K562 (cell line): Measurements from ENCODE around the gene SPOCK2. TPM values are rescaled to one million over a fixed set of nuclear protein-coding genes. Genes with fewer than 3 reads are reported as not detected.

ENCODE experiments used
- ATAC-seq: fragments of 200-7000 bp; cut with Tn5 transposase; 3 replicates; pipeline ENCODE4 v1.9.1; 2020; ENCODE audit warnings: moderate library complexity
- BruUV-seq: library from RNA; stranded (reverse); fragments of 400-500 nt; replicated peaks from 2 replicates; lab custom pipeline; 2021; lab: Mats Ljungman, UMichigan
- CTCF ChIA-PET: fragments of 300-600 bp; formaldehyde crosslinking; extraction: SDS; loops from one replicate; lab custom pipeline; 2021; ENCODE audit warnings: low intra/inter-chr PET ratio; lab: Yijun Ruan, JAX
- POLR2A ChIA-PET: fragments of 300-600, 350-650 bp; sonication (Branson Sonifier 250); formaldehyde crosslinking; extraction: SDS; loops from one replicate; lab custom pipeline; 2021; ENCODE audit warnings: antibody characterized with exemption, inconsistent platforms; lab: Yijun Ruan, JAX
- DNase-seq, 4 experiments: peaks; one replicate each; pipeline versions ENCODE4 v3.0.0 to v3.0.0-alpha.2; 2011 to 2018; ENCODE audit warnings: low spot score in 3 of 4, mixed read lengths in 3 of 4; ENCODE audit errors: extremely low read depth in 1 of 4
- FAIRE-seq: peaks from 2 replicates; lab custom pipeline; 2011; peaks lifted over from hg19 to GRCh38; lab: Jason Lieb, UNC
- H2AFZ ChIP-seq: 2 replicates; pipeline ENCODE4 v1.6.0; 2011; ENCODE audit warnings: low read depth, low read length, control low read depth, inconsistent platforms
- H3K27ac ChIP-seq: fragments of 200-600 bp; 3 replicates; pipeline ENCODE4 v1.8.0; 2011; ENCODE audit warnings: low read depth, mild to moderate bottlenecking, control low read depth, inconsistent platforms, low read length, moderate library complexity, mixed read lengths; ENCODE audit errors: extremely low read depth
- H3K27me3 ChIP-seq, 2 experiments: fragments of 300-600 bp in 1 of 2; 2 replicates in 1 of 2; 3 replicates in 1 of 2; pipeline versions ENCODE4 v1.6.0 to v1.8.0; 2011; ENCODE audit warnings: inconsistent platforms in 2 of 2, low read length in 2 of 2, mild to moderate bottlenecking in 1 of 2, mixed read lengths in 1 of 2, moderate library complexity in 1 of 2; ENCODE audit not compliant: control insufficient read depth in 2 of 2, insufficient read depth in 2 of 2
- H3K36me3 ChIP-seq: fragments of 300-600 bp; 3 replicates; pipeline ENCODE4 v1.8.0; 2011; ENCODE audit warnings: mild to moderate bottlenecking, low read length, inconsistent platforms; ENCODE audit not compliant: control insufficient read depth, insufficient read depth
- H3K4me1 ChIP-seq, 2 experiments: fragments of 200-600 bp in 1 of 2; replicated peaks in 1 of 2; 2 replicates in 1 of 2; 3 replicates in 1 of 2; pipeline versions ENCODE4 v1.5.1 to v1.8.0; 2011; ENCODE audit warnings: inconsistent platforms in 2 of 2, low read length in 2 of 2, mild to moderate bottlenecking in 1 of 2, mixed read lengths in 1 of 2, moderate library complexity in 1 of 2; ENCODE audit not compliant: control insufficient read depth in 2 of 2, insufficient read depth in 2 of 2
- H3K4me2 ChIP-seq: 2 replicates; pipeline ENCODE4 v1.6.1; 2011; ENCODE audit warnings: low read length, control low read depth, inconsistent platforms, mixed read lengths; ENCODE audit not compliant: insufficient read depth
- H3K4me3 ChIP-seq: fragments of 200-600 bp; sonication (generic), shearing (Covaris generic); 2 replicates; pipeline ENCODE4 v1.5.1; 2016; ENCODE audit warnings: control low read depth, inconsistent platforms
- H3K79me2 ChIP-seq: fragments of 200-600 bp; 3 replicates; pipeline ENCODE4 v1.8.0; 2011; ENCODE audit warnings: low read length, inconsistent platforms; ENCODE audit not compliant: control insufficient read depth, insufficient read depth
- H3K9ac ChIP-seq, 2 experiments: 2 replicates each; pipeline versions ENCODE4 v1.6.0 to v1.6.1; 2011; ENCODE audit warnings: low read depth in 2 of 2, low read length in 2 of 2, control low read depth in 1 of 2, inconsistent platforms in 1 of 2, mild to moderate bottlenecking in 1 of 2, mixed read lengths in 1 of 2; ENCODE audit not compliant: insufficient read depth in 1 of 2
- H3K9me1 ChIP-seq: one replicate; pipeline ENCODE4 v1.6.0; 2011; ENCODE audit warnings: inconsistent platforms, mild to moderate bottlenecking, low read length, moderate library complexity; ENCODE audit not compliant: control insufficient read depth, insufficient read depth
- H3K9me3 ChIP-seq: replicated peaks from 2 replicates; pipeline ENCODE4 v1.5.1; 2011; ENCODE audit warnings: low read depth, low read length, inconsistent platforms; ENCODE audit not compliant: control insufficient read depth, insufficient read depth
- H4K20me1 ChIP-seq: replicated peaks from 2 replicates; pipeline ENCODE4 v1.6.1; 2011; ENCODE audit warnings: low read length, inconsistent platforms, mixed read lengths; ENCODE audit not compliant: control insufficient read depth, insufficient read depth
- ARID2 ChIP-seq: fragments of 450-650 bp; IDR thresholded peaks from 2 replicates; pipeline ENCODE4 v1.6.1; 2017; ENCODE audit warnings: antibody characterized with exemption, mild to moderate bottlenecking
- CXXC5 ChIP-seq: fragments of 250-450 bp; sonication (Bioruptor Pico); IDR thresholded peaks from 2 replicates; pipeline ENCODE4 v1.8.0; 2022; ENCODE audit warnings: inconsistent platforms, mild to moderate bottlenecking, moderate library complexity
- L3MBTL2 ChIP-seq: fragments of 450-650 bp; IDR thresholded peaks from 2 replicates; pipeline ENCODE4 v1.6.1; 2016; ENCODE audit warnings: mild to moderate bottlenecking, moderate library complexity
- PKNOX1 ChIP-seq: fragments of 450-650 bp; IDR thresholded peaks from 2 replicates; pipeline ENCODE4 v1.6.1; 2016
- RAD21 ChIP-seq, 2 experiments: fragments of 250-450 bp in 1 of 2; fragments of 450-650 bp in 1 of 2; sonication (Bioruptor Pico) in 1 of 2; formaldehyde crosslinking in 1 of 2; IDR thresholded peaks in 1 of 2; conservative IDR thresholded peaks in 1 of 2; 2 replicates each; pipeline versions ENCODE4 v1.4.0 to v1.8.0; 2020 to 2022; ENCODE audit warnings: mild to moderate bottlenecking in 2 of 2, moderate library complexity in 1 of 2
- RCOR1 ChIP-seq, 2 experiments: IDR thresholded peaks; 2 replicates each; pipeline ENCODE4 v1.6.1; 2012; ENCODE audit warnings: low read depth in 2 of 2, low read length in 2 of 2, borderline replicate concordance in 1 of 2, improper control_type of control experiment in 1 of 2
- SPI1 ChIP-seq: IDR thresholded peaks from 2 replicates; pipeline ENCODE4 v1.6.1; 2011; ENCODE audit warnings: low read depth, low read length, control low read depth, borderline replicate concordance
- TAF1 ChIP-seq: IDR thresholded peaks from 2 replicates; pipeline ENCODE4 v1.6.1; 2011; ENCODE audit warnings: mild to moderate bottlenecking, low read length, moderate library complexity; ENCODE audit not compliant: insufficient read depth, control insufficient read depth, severe bottlenecking; ENCODE audit errors: extremely low read depth
- TFE3 ChIP-seq: fragments of 450-650 bp; formaldehyde crosslinking; IDR thresholded peaks from 2 replicates; pipeline ENCODE4 v1.4.0; 2020; ENCODE audit warnings: mild to moderate bottlenecking, mixed read lengths
- THAP12 ChIP-seq: fragments of 250-450 bp; sonication (Bioruptor Pico); IDR thresholded peaks from 2 replicates; pipeline ENCODE4 v1.9.0; 2021; ENCODE audit warnings: mild to moderate bottlenecking, inconsistent platforms
- WGBS: fragments of 100-300 bp; shearing (Covaris generic); methylation state at CpG from one replicate; pipeline ENCODE4 v1.1.6; 2016; ENCODE audit warnings: low coverage, mixed read lengths; ENCODE audit not compliant: insufficient coverage; ENCODE audit errors: missing lambda C conversion rate; 5-methylcytosine and 5-hydroxymethylcytosine counted together
- in situ Hi-C: fragments of 300-500 bp; cut with MboI; formaldehyde crosslinking; loops from 4 replicates; pipeline ENCODE4 v1.15.0; 2018; ENCODE audit warnings: inconsistent platforms, mixed read lengths
- intact Hi-C: fragments of 100-400 bp; cut with micrococcal nuclease; formaldehyde crosslinking; loops from 2 replicates; pipeline ENCODE4 v1.14.2; 2022
- polyA plus RNA-seq, 8 experiments: library from polyadenylated mRNA; depleted of rRNA in 4 of 8; stranded (reverse) in 5 of 8; unstranded in 3 of 8; fragments of >200 nt; fragmentation: Nextera tagmentation in 2 of 8; fragmentation: Illumina TruSeq in 1 of 8; extraction: Ambion mirVana in 2 of 8; extraction: Trizol in 1 of 8; gene quantifications; 2 replicates each; pipeline versions ENCODE4 v1.2.1 to v1.2.3, GENCODE V29; 2011 to 2014; ENCODE audit warnings: inconsistent platforms in 1 of 8, missing spikeins in 1 of 8
- total RNA-seq, 7 experiments: library from RNA; depleted of rRNA in 6 of 7; stranded (reverse); fragments of >200 nt in 6 of 7; fragmentation: Illumina TruSeq in 2 of 7; extraction: Trizol in 2 of 7; gene quantifications; 2 replicates each; pipeline versions ENCODE4 v1.2.1 to v1.2.3, GENCODE V29; 2011 to 2021; ENCODE audit warnings: low replicate concordance in 1 of 7

The SPOCK2 gene
- total and polyA plus RNA-seq, 9 of the 15 experiments (the other 6 are each of a cell fraction or from before 2014, with no cell fraction given), result 0.04 to 0.86 (median 0.11) TPM; not detected in 2

- H3K4me3 ChIP-seq, result no peak overlapping the region
- ChIA-PET CTCF (interaction anchor here (1.0 to 2.1 kb wide), 6 partner anchors 97 to 216 kb away, joined by 3 to 15 read pairs (median 9); no protein-coding TSS in a partner anchor), POLR2A (interaction anchor here (0.6 to 2.6 kb wide), 14 partner anchors 10 to 202 kb away, joined by 3 to 22 read pairs (median 4); partner anchors contain the start of gene DDIT4)
- no peak overlapping the region for H3K9ac ChIP-seq
- ATAC-seq, result peak; percentile 79
- H3K9me3 ChIP-seq, result no peaks in the 10 kb centered on the region
- H3K9me1 ChIP-seq, result no peaks in the 10 kb centered on the region
- FAIRE-seq, result peak; percentile 23
- H3K4me2 ChIP-seq, result no peak overlapping the region
- 57% methylated on average over 3 of the region's 3 CpGs for WGBS
- no peaks in the 10 kb centered on the region for H3K27me3 ChIP-seq
- no peaks in the 10 kb centered on the region for H3K36me3 ChIP-seq
- DNase-seq, result peak; percentile 27 to 59 (median 46)
- H3K79me2 ChIP-seq, result no peaks in the 10 kb centered on the region
- H4K20me1 ChIP-seq, result no peaks in the 10 kb centered on the region
- intact Hi-C loops, result loop anchor here (1.0 to 2.0 kb wide), 3 partner anchors 96 to 202 kb away; partner anchors contain the start of gene DDIT4
- no peak overlapping the region for H2AFZ ChIP-seq
- H3K4me1 ChIP-seq, result peaks cover 0 to 5% of the 10 kb centered on the region in 2 experiments; a peak in 1 of 5 replicates
- in situ Hi-C loops, result no loop called here
- no TSS peak for BruUV-seq
- H3K27ac ChIP-seq, result no peak overlapping the region
- TF ChIP-seq CXXC5 (CRISPR knock-in tag), result 0 out of 2 replicates have a peak, but pooled peaks have one; percentile 12
- TF ChIP-seq RAD21 (CRISPR knock-in tag; conservative IDR thresholded peaks at IDR 0.05 in 1 of 2, IDR thresholded peaks at IDR 0.05 in 1 of 2), result peak; percentile 77 to 89
- TF ChIP-seq SPI1, result no peak
- TF ChIP-seq THAP12 (CRISPR knock-in tag), result no peak
- TF ChIP-seq L3MBTL2, result no peak
- TF ChIP-seq PKNOX1, result peak; percentile 87
- 0 out of 2 replicates have a peak, but pooled peaks have one; percentile 64 for TF ChIP-seq ARID2
- TF ChIP-seq RCOR1 (IDR thresholded peaks at IDR 0.05; ENCODE audit: borderline replicate concordance in 1 of 2, low read depth in 2 of 2, low read length in 2 of 2), result 0 out of 4 replicates have a peak, but pooled peaks of 1 of the 2 experiments have one; percentile 12
- no peak for TF ChIP-seq TAF1
- no peak for TF ChIP-seq TFE3 (CRISPR knock-in tag)
Measured at GRCh38 chr10:72126184-72126871, 38.0 kb upstream of the SPOCK2 start.
